HepG2 (cell line): ENCODE data around the gene THADA. TPM values are rescaled to one million over a fixed set of nuclear protein-coding genes. Genes with fewer than 3 reads are reported as not detected.

Experiments used
- ATF1 ChIP-seq: IDR thresholded peaks from 2 replicates; pipeline ENCODE4 v1.6.1; 2016; ENCODE audit warnings: mild to moderate bottlenecking, control low read depth
- CEBPG ChIP-seq: IDR thresholded peaks from 2 replicates; pipeline ENCODE4 v1.6.1; 2016
- CENPX ChIP-seq: sonication (generic); formaldehyde crosslinking; IDR thresholded peaks from 2 replicates; pipeline ENCODE4 v1.9.0; 2021; ENCODE audit warnings: mild to moderate bottlenecking, missing genetic modification reagents, moderate library complexity
- FOXK2 ChIP-seq: fragments of 450-650 bp; IDR thresholded peaks from 2 replicates; pipeline ENCODE4 v1.6.1; 2016
- GABPA ChIP-seq, 2 experiments: IDR thresholded peaks; 2 replicates each; pipeline ENCODE4 v1.6.1; 2011 to 2016; ENCODE audit warnings: low read depth in 2 of 2, low read length in 1 of 2, missing biosample characterization in 1 of 2, missing genetic modification characterization in 1 of 2
- KLF11 ChIP-seq: IDR thresholded peaks from 2 replicates; pipeline ENCODE4 v1.6.1; 2016; ENCODE audit warnings: missing compliant biosample characterization
- KMT2A ChIP-seq: sonication (generic); formaldehyde crosslinking; IDR thresholded peaks from 2 replicates; pipeline ENCODE4 v1.4.0; 2020; ENCODE audit warnings: missing genetic modification reagents
- KMT2B ChIP-seq: IDR thresholded peaks from 2 replicates; pipeline ENCODE4 v1.6.1; 2016; ENCODE audit warnings: missing genetic modification reagents, missing compliant biosample characterization
- MAFG ChIP-seq: sonication (generic); formaldehyde crosslinking; IDR thresholded peaks from 2 replicates; pipeline ENCODE4 v1.5.1; 2020; ENCODE audit warnings: mild to moderate bottlenecking, missing genetic modification reagents
- MEF2D ChIP-seq: sonication (generic); formaldehyde crosslinking; IDR thresholded peaks from 2 replicates; pipeline ENCODE4 v1.5.1; 2020; ENCODE audit warnings: mild to moderate bottlenecking, missing genetic modification reagents
- NKX3-1 ChIP-seq: sonication (generic); formaldehyde crosslinking; IDR thresholded peaks from 2 replicates; pipeline ENCODE4 v1.5.0; 2020; ENCODE audit warnings: missing genetic modification reagents
- POLR2G ChIP-seq: fragments of 200-400 bp; formaldehyde crosslinking; IDR thresholded peaks from 2 replicates; pipeline ENCODE4 v1.6.1; 2018; ENCODE audit warnings: mild to moderate bottlenecking, low read depth, low read length, moderate library complexity
- RNF219 ChIP-seq: sonication (generic); formaldehyde crosslinking; IDR thresholded peaks from 2 replicates; pipeline ENCODE4 v1.5.0; 2020; ENCODE audit warnings: mild to moderate bottlenecking, missing genetic modification reagents
- SAFB2 ChIP-seq: sonication (generic); formaldehyde crosslinking; IDR thresholded peaks from 2 replicates; pipeline ENCODE4 v1.5.1; 2020; ENCODE audit warnings: missing genetic modification reagents, low read depth, mild to moderate bottlenecking, borderline replicate concordance
- SIN3B ChIP-seq: fragments of 150-350 bp; IDR thresholded peaks from 2 replicates; pipeline ENCODE4 v1.6.1; 2014; ENCODE audit warnings: low read length
- SRSF9 ChIP-seq: fragments of 200-400 bp; formaldehyde crosslinking; IDR thresholded peaks from 2 replicates; pipeline ENCODE4 v1.6.1; 2018; ENCODE audit warnings: borderline replicate concordance, mild to moderate bottlenecking, low read depth, low read length; ENCODE audit not compliant: insufficient read depth, poor library complexity, severe bottlenecking
- ZFP82 ChIP-seq: sonication (generic); formaldehyde crosslinking; IDR thresholded peaks from 2 replicates; pipeline ENCODE4 v1.5.1; 2020; ENCODE audit warnings: mild to moderate bottlenecking, missing genetic modification reagents, borderline replicate concordance
- ZFX ChIP-seq: sonication (generic); formaldehyde crosslinking; IDR thresholded peaks from 2 replicates; pipeline ENCODE4 v1.4.0; 2020; ENCODE audit warnings: mild to moderate bottlenecking, low read depth, missing genetic modification reagents, moderate library complexity
- ZNF292 ChIP-seq: sonication (generic); formaldehyde crosslinking; IDR thresholded peaks from 2 replicates; pipeline ENCODE4 v1.8.1; 2022; ENCODE audit warnings: mild to moderate bottlenecking, low read depth, missing genetic modification reagents, borderline replicate concordance
- ZNF326 ChIP-seq: sonication (generic); formaldehyde crosslinking; IDR thresholded peaks from 2 replicates; pipeline ENCODE4 v1.4.0; 2020; ENCODE audit warnings: missing genetic modification reagents, borderline replicate concordance
- ZNF383 ChIP-seq: sonication (generic); formaldehyde crosslinking; IDR thresholded peaks from 2 replicates; pipeline ENCODE4 v1.4.0; 2020; ENCODE audit warnings: missing genetic modification reagents, mild to moderate bottlenecking, borderline replicate concordance
- ZNF513 ChIP-seq: sonication (generic); formaldehyde crosslinking; conservative IDR thresholded peaks from 2 replicates; pipeline ENCODE4 v1.5.0; 2020; ENCODE audit warnings: missing genetic modification reagents
- ZNF605 ChIP-seq: sonication (generic); formaldehyde crosslinking; IDR thresholded peaks from 2 replicates; pipeline ENCODE4 v1.8.0; 2022; ENCODE audit warnings: mild to moderate bottlenecking, missing genetic modification reagents
- ZNF678 ChIP-seq: sonication (generic); formaldehyde crosslinking; IDR thresholded peaks from 2 replicates; pipeline ENCODE4 v1.4.0; 2020; ENCODE audit warnings: mild to moderate bottlenecking, missing genetic modification reagents
- ZXDC ChIP-seq: sonication (generic); formaldehyde crosslinking; IDR thresholded peaks from 2 replicates; pipeline ENCODE4 v1.5.0; 2020; ENCODE audit warnings: mild to moderate bottlenecking, missing genetic modification reagents
- polyA plus RNA-seq, 8 experiments: library from polyadenylated mRNA; depleted of rRNA in 3 of 8; stranded (reverse) in 7 of 8; unstranded in 1 of 8; fragments of >200 nt; fragmentation: Illumina TruSeq in 4 of 8; extraction: Trizol in 4 of 8; gene quantifications; 2 replicates each; pipeline versions ENCODE4 v1.2.1 to v1.2.3, GENCODE V29; 2011 to 2016; ENCODE audit warnings: low read depth in 4 of 8, missing spikeins in 1 of 8, mixed read lengths in 1 of 8; ENCODE audit not compliant: insufficient read depth in 1 of 8
- total RNA-seq, 5 experiments: library from RNA; depleted of rRNA; stranded (reverse); fragments of >200 nt; fragmentation: Illumina TruSeq; extraction: Trizol; gene quantifications; 2 replicates each; pipeline ENCODE4 v1.2.3, GENCODE V29; 2016; ENCODE audit warnings: low read depth in 1 of 5
- TF ChIP-seq, protein P1 (sequence below): sonication (generic); formaldehyde crosslinking; IDR thresholded peaks from 2 replicates; pipeline ENCODE4 v1.5.0; 2020; ENCODE audit warnings: missing genetic modification reagents

THADA gene
- total and polyA plus RNA-seq, 2 of the 13 experiments (the other 11 are each of a cell fraction or from before 2014, with no cell fraction given): 12.7 to 21.7 TPM

- TF ChIP-seq GABPA (IDR thresholded peaks at IDR 0.05; ENCODE audit: low read depth, low read length) (no peak), GABPA (CRISPR knock-in tag; IDR thresholded peaks at IDR 0.05; ENCODE audit: low read depth) (no peak), ZXDC (no peak), KLF11 (CRISPR knock-in tag) (no peak), CENPX (CRISPR knock-in tag) (no peak), NKX3-1 (CRISPR knock-in tag) (no peak), ZNF678 (no peak), ZNF292 (CRISPR knock-in tag) (no peak), ZNF326 (CRISPR knock-in tag) (no peak), KMT2B (CRISPR knock-in tag) (no peak; the same call in 1 of the 2 replicates), KMT2A (CRISPR knock-in tag) (no peak), ZNF605 (peak; percentile 43; the same call in 1 of the 2 replicates), ZFP82 (CRISPR knock-in tag) (no peak), MAFG (CRISPR knock-in tag) (no peak), MEF2D (CRISPR knock-in tag) (no peak), ATF1 (CRISPR knock-in tag) (no peak), ZFX (no peak), SRSF9 (no peak), ZNF513 (CRISPR knock-in tag) (no peak), CEBPG (CRISPR knock-in tag) (peak; percentile 85), RNF219 (CRISPR knock-in tag) (no peak), ZNF383 (CRISPR knock-in tag) (no peak), SAFB2 (CRISPR knock-in tag) (no peak), FOXK2 (no peak), SIN3B (no peak), POLR2G (no peak)
- TF ChIP-seq, protein P1, sequence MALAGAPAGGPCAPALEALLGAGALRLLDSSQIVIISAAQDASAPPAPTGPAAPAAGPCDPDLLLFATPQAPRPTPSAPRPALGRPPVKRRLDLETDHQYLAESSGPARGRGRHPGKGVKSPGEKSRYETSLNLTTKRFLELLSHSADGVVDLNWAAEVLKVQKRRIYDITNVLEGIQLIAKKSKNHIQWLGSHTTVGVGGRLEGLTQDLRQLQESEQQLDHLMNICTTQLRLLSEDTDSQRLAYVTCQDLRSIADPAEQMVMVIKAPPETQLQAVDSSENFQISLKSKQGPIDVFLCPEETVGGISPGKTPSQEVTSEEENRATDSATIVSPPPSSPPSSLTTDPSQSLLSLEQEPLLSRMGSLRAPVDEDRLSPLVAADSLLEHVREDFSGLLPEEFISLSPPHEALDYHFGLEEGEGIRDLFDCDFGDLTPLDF: no peak
These were observed 17.1 kb upstream of the THADA start (continued) for GRCh38 chr2:43612944-43613343.
